Endothelial cell (in vitro differentiated cells): ENCODE data around the gene CCNB2. TPM values are rescaled to one million over a fixed set of nuclear protein-coding genes. Genes with fewer than 3 reads are reported as not detected.

Experiments
- DNase-seq: peaks from one replicate; pipeline ENCODE4 v3.0.0; 2021; ENCODE audit warnings: low spot score
- H3K27ac Mint-ChIP-seq: one replicate; pipeline ENCODE4 v1.8.0; 2021; ENCODE audit warnings: mixed read lengths, inconsistent platforms; ENCODE audit not compliant: unreplicated experiment
- H3K27me3 Mint-ChIP-seq: one replicate; pipeline ENCODE4 v1.8.0; 2021; ENCODE audit warnings: mild to moderate bottlenecking, moderate library complexity, mixed read lengths, inconsistent platforms; ENCODE audit not compliant: unreplicated experiment
- H3K36me3 Mint-ChIP-seq: one replicate; pipeline ENCODE4 v1.8.0; 2021; ENCODE audit warnings: mild to moderate bottlenecking, low read depth, mixed read lengths, inconsistent platforms; ENCODE audit not compliant: unreplicated experiment
- H3K4me1 Mint-ChIP-seq: one replicate; pipeline ENCODE4 v1.8.0; 2021; ENCODE audit warnings: mild to moderate bottlenecking, mixed read lengths, inconsistent platforms; ENCODE audit not compliant: unreplicated experiment
- H3K4me3 Mint-ChIP-seq: one replicate; pipeline ENCODE4 v1.8.0; 2021; ENCODE audit warnings: mild to moderate bottlenecking, mixed read lengths, inconsistent platforms; ENCODE audit not compliant: unreplicated experiment
- H3K9me3 Mint-ChIP-seq: one replicate; pipeline ENCODE4 v1.8.0; 2021; ENCODE audit warnings: mixed read lengths, inconsistent platforms; ENCODE audit not compliant: unreplicated experiment
- CTCF ChIP-seq: fragments of 200-600 bp; sonication (generic); IDR thresholded peaks from one replicate; pipeline ENCODE4 v1.5.0; 2021; ENCODE audit warnings: antibody characterized with exemption; ENCODE audit not compliant: unreplicated experiment
- total RNA-seq: library from RNA; stranded (reverse); fragmentation: NEBNext Ultra II Directional; extraction: Animal tissue kit (Norgen Biotek cat#: 25700); gene quantifications from one replicate; pipeline ENCODE4 v1.2.1, GENCODE V29; 2021; ENCODE audit not compliant: unreplicated experiment

CCNB2 gene
- total RNA-seq, 1 donor from 2014 or later = 16.5 TPM

GRCh38 chr15:59074607-59075006 lies 30.3 kb upstream of the CCNB2 start:
- H3K4me1 Mint-ChIP-seq = no peaks in the 10 kb centered on the region
- peaks cover 5% of the 10 kb centered on the region for H3K27me3 Mint-ChIP-seq
- no peaks in the 10 kb centered on the region for H3K9me3 Mint-ChIP-seq
- H3K4me3 Mint-ChIP-seq = no peak overlapping the region
- H3K27ac Mint-ChIP-seq = no peak overlapping the region
- no peak for TF ChIP-seq CTCF
- no peak for DNase-seq
- peaks cover 38% of the 10 kb centered on the region for H3K36me3 Mint-ChIP-seq

- Mint-ChIP-seq H3K27ac (no peak overlapping the region), H3K27me3 (no peaks in the 10 kb centered on the region)
These were observed 17.2 kb upstream of the CCNB2 start for GRCh38 chr15:59087731-59088130.

GRCh38 chr15:59094077-59094476 lies 10.9 kb upstream of the CCNB2 start:
- H3K27ac Mint-ChIP-seq = no peak overlapping the region
- no peak for TF ChIP-seq CTCF
- no peaks in the 10 kb centered on the region for H3K27me3 Mint-ChIP-seq
- no peaks in the 10 kb centered on the region for H3K4me1 Mint-ChIP-seq
- no peak overlapping the region for H3K4me3 Mint-ChIP-seq
- peaks cover 17% of the 10 kb centered on the region for H3K36me3 Mint-ChIP-seq
- no peaks in the 10 kb centered on the region for H3K9me3 Mint-ChIP-seq
- DNase-seq = no peak

More at GRCh38 chr15:59087731-59088130, 17.2 kb upstream of the CCNB2 start:
- no peaks in the 10 kb centered on the region for H3K9me3 Mint-ChIP-seq
- TF ChIP-seq CTCF = no peak
- H3K36me3 Mint-ChIP-seq = peaks cover 13% of the 10 kb centered on the region
- DNase-seq = no peak
- no peaks in the 10 kb centered on the region for H3K4me1 Mint-ChIP-seq
- no peak overlapping the region for H3K4me3 Mint-ChIP-seq

- Mint-ChIP-seq H3K4me3 (no peak overlapping the region), H3K4me1 (no peaks in the 10 kb centered on the region), H3K36me3 (peaks cover 25% of the 10 kb centered on the region), H3K27ac (no peak overlapping the region), H3K27me3 (no peaks in the 10 kb centered on the region), H3K9me3 (no peaks in the 10 kb centered on the region)
- no peak for TF ChIP-seq CTCF
- DNase-seq = no peak
These were observed 8.5 kb upstream of the CCNB2 start for GRCh38 chr15:59096429-59096828.

- Mint-ChIP-seq H3K9me3 (no peaks in the 10 kb centered on the region), H3K27me3 (no peaks in the 10 kb centered on the region), H3K4me3 (no peak overlapping the region), H3K27ac (no peak overlapping the region), H3K4me1 (peaks cover under 1% of the 10 kb centered on the region), H3K36me3 (peaks cover 15% of the 10 kb centered on the region)
- no peak for DNase-seq
- no peak for TF ChIP-seq CTCF
These were observed 5.7 kb upstream of the CCNB2 start for GRCh38 chr15:59099162-59099685.
